Hematopoietic multipotent progenitor cell treated with erythropoietin and hydrocortisone succinate and interleukin-3 and kit ligand, for 15 days (in vitro differentiated cells): ENCODE measurements around the gene SLC1A2.

Experiments
- DNase-seq: peaks from one replicate; pipeline ENCODE4 v3.0.0-alpha.2; 2015; ENCODE audit warnings: low spot score

The SLC1A2 gene

DNA sequence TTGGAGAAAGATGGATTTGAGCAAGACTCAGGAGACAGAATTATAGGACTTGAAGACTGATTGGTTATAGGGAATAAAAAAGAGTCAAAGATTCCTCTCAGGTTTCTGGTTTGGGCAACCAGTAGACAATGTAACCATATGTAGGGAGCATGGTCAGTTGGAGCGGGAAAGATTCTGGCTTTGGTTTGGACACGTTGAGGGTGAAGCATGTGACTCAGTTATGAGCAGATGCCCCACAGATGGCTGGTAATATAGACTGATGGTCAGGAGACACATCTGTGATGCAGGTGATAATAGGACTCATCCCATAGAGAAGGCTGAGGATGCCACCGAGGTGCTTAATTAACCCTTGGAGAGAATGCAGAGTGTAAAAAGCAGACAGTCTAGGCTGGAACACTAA is 148.3 kb downstream of the SLC1A2 start:
- DNase-seq = no peak

GRCh38 chr11:35270342-35270741 is 149.0 kb downstream of the SLC1A2 start:
- DNase-seq = no peak

GRCh38 chr11:35267504-35267903 is 151.9 kb downstream of the SLC1A2 start:
- no peak for DNase-seq

- DNase-seq = no peak
Observed at GRCh38 chr11:35265755-35266454, 153.5 kb downstream of the SLC1A2 start.

DNA sequence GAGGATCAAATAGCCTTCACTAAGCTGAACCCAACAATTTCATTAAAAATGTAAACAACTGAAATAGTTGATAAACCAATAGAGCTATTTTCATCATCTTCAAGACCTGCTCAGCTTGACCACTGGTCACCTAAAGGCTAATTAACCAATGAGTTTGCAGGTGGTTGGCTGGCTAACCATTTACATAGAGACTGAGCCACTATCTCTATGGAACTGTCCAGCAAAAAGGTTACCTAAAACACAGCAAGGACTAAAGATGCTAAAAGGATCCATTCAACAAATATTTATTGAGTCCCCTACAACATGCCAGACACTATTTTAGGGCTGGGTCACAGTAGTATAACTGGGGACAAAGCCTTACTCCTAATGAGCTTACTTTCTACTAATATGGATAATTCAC is 156.6 kb downstream of the SLC1A2 start:
- no peak for DNase-seq

GRCh38 chr11:35262056-35262455 is 157.3 kb downstream of the SLC1A2 start:
- DNase-seq = no peak

- no peak for DNase-seq
Observed at GRCh38 chr11:35261197-35261596, 158.2 kb downstream of the SLC1A2 start.

DNA sequence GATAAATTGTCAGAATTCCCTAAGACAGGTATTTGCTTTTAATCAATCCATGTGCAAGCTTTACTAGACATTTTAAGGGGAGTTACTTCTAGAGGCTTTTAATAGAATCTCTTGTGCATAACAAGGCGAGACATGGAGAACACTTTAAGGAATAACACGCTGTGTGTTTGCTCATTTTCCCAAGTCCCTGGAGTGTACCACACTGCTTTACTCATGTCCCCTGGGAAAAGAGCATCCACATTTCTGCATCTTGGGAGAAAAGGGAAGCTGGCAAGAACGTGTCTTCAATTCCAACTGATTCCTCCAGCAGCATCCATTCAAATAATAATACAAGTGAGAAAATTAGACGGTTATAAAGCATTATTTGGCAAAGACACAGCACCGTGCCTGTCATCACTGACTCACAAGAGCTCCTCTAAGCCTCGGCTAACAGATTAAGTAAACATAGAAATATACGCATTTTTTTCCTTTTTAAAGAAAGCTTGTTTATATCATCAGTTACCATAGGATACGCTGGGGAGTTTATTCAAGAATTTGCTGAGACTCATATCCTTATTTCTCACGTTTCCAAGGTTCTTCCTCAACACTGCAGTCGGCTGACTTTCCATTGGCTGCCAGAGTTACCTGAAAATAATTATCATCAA is 158.9 kb downstream of the SLC1A2 start:
- DNase-seq = no peak

GRCh38 chr11:35259529-35259928 is 159.8 kb downstream of the SLC1A2 start:
- DNase-seq = no peak

DNA sequence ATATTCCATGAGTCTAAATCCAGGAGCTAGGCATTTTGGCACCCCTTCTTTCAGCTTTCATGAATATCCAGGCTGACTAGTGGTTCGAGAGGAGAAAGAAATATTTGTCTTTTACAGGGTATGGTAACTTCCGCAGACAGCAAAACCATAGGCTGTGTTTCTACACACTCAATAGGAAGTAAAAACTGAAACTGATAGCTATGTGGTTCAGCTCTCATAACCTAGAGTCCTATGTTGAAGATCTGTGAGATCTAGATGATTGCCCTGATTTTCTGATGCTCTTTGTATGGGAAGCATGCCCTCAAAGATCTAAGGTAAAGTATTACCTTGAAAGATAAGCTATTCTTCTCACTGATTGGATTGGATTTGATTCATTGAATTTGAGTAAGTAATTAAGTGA is 162.1 kb downstream of the SLC1A2 start:
- no peak for DNase-seq

- no peak for DNase-seq
Observed at GRCh38 chr11:35256296-35256695, 163.1 kb downstream of the SLC1A2 start.

DNA sequence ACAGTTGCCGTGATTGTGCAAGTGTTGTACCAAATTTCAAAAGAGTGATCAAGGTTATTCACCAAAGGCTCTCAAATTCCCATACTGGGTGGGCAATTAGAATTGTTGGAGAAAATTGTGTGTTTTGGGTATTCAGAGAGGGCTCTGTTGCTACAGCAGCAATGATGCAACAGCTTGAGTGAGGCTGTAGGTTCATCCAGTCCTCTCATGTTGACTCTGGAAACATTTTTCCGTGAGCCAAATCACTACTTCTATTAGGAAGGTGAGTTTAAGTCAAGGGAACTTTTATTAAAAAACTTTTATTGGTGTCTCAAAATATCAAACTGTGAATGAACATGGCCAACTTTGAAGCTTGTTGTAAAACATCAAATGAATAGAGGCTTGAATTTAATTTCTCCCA is 163.8 kb downstream of the SLC1A2 start:
- no peak for DNase-seq

DNA sequence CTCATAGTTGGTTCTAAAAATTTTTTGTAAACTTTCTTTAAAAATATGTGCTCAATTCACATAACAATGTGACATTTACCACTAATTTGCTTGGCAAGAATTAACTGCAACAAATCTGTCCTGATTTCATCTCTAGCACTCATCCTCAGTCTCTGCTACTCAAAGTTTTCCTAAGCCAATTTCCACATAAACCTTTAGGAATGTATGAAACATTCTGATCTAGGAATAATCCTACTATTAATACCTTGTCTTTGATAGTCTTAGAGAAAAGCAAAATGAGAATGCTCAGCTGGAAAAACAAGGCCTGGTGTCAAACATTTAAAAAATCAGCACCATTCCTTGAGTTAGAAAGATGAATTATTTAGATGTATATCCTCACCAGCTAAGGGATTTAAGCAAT is 166.1 kb downstream of the SLC1A2 start:
- no peak for DNase-seq

GRCh38 chr11:35250621-35251020 is 168.7 kb downstream of the SLC1A2 start:
- DNase-seq = no peak

- no peak for DNase-seq
Observed at GRCh38 chr11:35250192-35250591, 169.2 kb downstream of the SLC1A2 start.

DNA sequence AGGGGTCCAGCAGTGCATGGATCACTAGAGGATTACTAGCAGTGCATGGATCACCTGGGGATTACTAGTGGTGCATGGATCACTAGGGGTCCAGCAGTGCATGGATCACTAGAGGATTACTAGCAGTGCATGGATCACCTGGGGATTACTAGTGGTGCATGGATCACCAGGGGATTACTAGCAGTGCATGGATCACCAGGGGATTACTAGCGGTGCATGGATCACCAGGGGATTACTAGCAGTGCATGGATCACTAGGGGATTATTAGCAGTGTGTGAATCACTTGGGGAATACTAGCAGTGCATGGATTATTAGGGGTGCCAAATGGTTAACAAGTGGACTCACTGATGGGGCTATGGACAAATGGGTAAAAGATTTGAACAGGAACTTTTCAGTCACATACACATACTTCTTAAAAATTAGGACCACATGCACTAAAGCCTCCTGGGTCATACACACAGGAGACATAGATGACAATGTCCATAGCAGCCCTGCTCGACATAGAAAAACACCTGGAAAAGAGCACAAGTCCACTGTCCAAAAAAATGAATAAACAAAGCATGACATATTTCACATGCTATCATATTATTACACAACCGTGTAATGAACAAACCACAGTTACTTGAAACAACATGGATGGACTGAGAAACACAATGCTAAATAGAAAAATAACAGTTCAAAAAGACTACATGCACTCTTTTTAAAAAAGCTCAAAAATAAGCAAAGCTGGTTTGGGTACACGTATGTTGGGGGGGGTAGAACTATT is 170.6 kb downstream of the SLC1A2 start:
- DNase-seq = no peak

DNA sequence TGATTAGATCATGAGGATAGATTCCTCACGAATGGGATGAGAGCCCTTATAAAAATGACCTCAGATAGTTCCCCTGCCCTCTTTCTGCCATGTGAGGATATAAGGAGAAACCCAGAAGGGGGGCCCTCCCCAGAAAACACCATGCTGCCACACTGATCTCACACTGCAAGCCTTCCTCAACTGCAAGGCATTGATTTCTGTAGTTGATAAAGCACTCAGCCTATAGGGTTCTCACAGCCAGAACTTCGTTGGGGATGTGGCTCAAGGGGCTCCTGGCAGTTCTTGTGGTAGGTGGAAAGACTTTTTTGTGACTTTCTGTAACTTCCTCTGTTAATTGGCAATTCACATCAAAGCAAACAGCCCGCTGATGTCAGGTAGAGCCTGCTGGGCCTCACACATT is 171.5 kb downstream of the SLC1A2 start:
- DNase-seq = no peak

- no peak for DNase-seq
Observed at GRCh38 chr11:35247428-35247827, 171.9 kb downstream of the SLC1A2 start.

DNA sequence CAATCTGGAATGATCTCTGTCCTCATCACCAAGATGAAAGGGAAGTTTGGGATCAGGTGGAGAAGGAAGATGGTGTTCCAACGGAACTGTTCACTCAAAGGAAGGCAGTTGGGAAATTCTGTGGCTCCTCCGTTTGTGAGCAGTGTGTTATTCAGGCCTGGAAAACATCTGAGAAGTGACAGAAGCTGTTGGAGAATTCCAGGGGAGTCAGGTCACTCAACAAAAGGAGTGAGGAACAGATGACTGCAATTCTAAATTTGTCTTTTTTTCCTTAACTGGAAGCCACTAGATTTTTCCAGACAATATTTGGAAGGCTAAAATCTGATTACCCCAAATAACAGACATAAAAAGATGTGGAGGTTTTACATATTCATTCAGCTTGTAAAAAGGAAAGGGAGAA is 172.6 kb downstream of the SLC1A2 start:
- no peak for DNase-seq

DNA sequence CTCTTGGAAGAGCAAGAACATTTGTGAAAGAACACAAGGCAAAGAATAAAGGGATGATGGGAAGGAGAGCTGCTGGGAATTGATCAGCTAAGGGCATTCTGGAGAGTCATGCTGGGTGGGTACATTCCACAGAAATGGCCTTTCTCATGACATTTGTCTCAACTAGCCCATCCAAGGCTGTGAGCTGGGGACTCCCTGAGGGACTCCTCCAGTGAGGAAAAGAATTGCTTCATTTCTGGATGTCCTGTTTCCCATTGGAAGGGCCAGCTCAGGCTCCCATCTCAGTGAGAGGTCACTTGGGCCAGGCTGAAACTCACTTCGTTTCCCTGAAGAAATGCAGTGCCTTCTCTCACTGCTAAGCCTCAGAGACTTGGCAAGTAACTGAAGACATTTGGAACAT is 173.6 kb downstream of the SLC1A2 start:
- DNase-seq = no peak

- DNase-seq = no peak
Observed at GRCh38 chr11:35245056-35245455, 174.3 kb downstream of the SLC1A2 start.

DNA sequence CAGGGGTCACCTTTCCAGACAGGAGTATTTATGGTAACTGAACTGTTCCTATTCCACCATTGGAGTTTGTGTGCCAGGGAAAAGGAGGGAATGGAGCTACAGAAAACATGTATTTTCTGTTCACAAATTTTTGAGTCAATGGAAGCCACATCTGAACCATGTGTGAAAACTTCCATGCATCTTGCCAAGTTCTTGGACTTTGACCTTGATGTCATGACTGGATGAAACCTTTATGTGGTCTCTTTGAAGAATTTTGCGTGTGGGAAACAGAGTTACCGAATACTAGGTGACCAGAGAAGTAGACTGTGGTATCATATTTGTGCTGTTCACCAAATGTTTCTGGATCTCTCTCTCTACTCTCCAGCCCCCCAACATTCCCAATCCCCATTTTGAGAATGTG is 175.6 kb downstream of the SLC1A2 start:
- no peak for DNase-seq
